GM08714 (cell line): ENCODE results near the gene RANBP1.

Experiments used
- H3K4me3 ChIP-seq: fragments of 200-500 bp; sonication (Bioruptor generic); 2 replicates; pipeline ENCODE4 v1.5.1; 2014; ENCODE audit warnings: mild to moderate bottlenecking, low read length, inconsistent platforms
- ZNF274 ChIP-seq: IDR thresholded peaks from 2 replicates; pipeline ENCODE4 v1.6.1; 2012; ENCODE audit warnings: mild to moderate bottlenecking, low read depth, low read length

The RANBP1 gene

DNA sequence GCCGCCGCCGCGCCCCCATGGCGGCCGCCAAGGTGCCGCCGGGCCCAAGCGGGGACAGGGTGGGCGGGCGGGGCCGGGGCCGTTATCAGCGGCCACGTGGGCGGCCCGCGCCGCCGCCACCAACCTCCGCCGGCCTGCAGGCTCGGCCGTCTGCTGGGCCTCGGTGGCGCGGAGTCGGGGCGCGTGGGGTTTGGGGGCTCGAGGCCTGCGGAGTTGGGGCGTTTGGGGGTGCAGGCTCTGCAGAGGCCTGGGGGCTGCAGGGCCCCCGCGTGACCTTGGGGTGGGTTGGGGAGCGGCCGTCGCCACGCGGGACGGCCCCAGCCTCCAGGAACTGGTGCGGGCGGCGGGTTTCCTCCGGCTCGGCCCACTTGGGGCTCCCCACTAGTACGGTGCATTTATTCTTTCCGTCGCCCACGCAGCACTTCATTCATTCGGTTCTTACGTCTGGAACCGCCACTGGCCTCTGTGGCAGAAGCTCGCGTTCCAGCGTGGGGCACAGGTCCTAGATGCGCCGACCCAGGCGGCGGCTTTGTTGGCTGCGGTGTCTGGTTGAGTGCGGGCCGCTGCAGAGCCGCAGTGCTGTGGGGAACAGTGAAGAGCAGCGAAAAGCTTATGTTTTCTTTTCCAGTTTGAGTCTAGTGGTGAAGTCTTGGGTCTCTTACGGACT, 1.9 kb downstream of the RANBP1 start:
- H3K4me3 ChIP-seq, result peak overlapping the region; percentile 83
- no peak for TF ChIP-seq ZNF274

DNA sequence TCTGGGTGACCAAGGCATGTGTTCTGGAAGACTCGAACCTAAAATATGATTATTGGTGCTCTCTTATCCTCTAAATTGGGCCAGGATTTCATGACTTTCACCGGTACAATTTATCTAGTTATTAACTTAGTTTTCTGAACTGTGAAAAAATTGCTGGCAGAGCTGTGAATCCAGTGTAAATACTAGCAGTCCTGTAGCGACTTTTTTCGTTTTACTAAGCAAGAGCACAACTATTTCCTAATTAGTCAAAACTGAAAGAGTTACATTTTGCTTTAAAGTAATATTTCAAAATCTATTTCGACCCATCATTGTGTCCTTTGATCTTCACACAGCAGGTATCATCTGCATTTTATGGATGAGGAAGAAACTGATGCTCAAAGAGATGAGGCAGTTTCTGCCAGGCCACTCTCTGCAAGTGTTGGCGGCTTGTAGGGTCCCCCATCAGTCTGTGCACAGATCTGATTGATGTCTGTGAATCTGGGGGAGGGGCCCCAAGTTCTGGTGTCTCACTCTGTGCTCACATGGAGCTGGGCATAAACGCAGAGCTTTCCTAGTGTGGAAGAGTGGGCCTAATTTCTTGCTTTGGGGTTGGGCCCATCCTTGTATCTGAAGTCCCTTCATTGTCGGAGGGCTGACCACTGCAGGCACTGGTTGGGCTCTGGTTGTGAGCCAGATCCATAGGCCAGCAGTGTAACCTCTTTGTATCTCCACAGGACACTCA, 2.6 kb downstream of the RANBP1 start:
- no peak for TF ChIP-seq ZNF274
- H3K4me3 ChIP-seq, result peak overlapping the region; percentile 83

DNA sequence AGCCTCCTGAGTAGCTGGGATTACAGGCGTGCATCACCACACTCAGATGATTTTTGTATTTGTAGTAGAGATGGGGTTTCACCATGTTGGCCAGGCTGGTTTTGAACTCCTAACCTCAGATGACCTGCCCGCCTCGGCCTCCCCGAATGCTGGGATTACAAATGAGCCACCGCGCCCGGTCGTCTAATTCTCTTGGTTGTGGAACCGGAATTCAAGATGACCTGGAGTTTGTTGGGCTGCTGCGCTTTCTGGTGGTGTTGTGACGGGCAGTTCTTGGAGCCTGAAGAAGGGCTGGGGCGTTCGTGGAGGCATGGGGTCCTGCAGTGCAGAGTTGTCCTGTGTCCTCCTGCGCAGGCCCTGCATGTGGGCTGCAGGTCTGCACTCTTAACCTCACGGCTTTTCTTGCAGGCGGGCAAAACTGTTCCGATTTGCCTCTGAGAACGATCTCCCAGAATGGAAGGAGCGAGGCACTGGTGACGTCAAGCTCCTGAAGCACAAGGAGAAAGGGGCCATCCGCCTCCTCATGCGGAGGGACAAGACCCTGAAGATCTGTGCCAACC, 6.0 kb downstream of the RANBP1 start:
- no peak for TF ChIP-seq ZNF274
- no peak overlapping the region for H3K4me3 ChIP-seq

GRCh38 chr22:20123366-20124082, 7.6 kb downstream of the RANBP1 start:
- H3K4me3 ChIP-seq, result no peak overlapping the region
- TF ChIP-seq ZNF274, result no peak

- H3K4me3 ChIP-seq, result no peak overlapping the region
- TF ChIP-seq ZNF274, result no peak
These were observed 8.3 kb downstream of the RANBP1 start for GRCh38 chr22:20124083-20124787.

DNA sequence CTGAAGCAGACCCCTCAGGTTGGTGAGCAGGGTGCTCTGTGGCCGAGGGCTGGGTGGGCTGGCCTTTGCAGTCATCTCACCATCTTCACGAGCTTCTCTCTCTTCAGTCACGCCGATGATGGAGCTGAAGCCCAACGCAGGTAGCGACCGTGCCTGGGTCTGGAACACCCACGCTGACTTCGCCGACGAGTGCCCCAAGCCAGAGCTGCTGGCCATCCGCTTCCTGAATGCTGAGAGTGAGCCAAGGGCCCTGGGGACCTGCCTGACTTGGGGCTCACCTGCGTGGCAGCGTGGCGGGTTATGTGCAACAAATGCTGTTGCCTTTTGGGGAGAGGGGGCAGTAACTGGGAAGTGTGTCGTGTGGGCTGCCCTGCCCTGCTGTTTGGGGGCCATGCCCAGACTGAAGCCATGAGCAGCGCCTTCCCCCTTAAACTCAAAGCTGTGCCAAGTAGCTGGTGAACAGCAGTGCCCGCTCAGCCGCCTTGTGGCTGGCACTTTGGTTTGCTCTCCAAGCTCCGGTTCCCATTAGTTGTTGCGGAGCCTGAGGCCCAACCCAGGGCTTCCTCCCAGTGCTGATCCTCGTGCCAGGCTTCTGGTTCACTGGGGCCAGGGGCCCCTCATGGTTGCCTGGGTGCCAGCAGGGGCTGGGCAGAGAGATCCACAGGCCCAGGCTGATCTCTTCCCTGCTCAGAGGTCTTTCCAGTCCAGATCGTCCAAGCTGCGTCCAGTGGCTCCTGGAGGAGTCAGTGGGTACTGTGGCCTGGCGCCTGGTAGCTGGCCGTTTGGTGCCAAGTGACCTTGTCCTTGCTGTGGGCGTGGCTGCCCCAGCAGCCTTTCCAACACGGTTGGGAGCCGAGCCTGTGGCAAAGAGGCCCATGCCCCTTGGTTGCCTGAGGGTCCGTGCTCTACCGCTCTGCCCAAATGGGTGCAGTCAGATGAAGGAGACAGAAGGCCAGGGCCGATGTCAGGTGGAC, 9.6 kb downstream of the RANBP1 start:
- no peak overlapping the region for H3K4me3 ChIP-seq
- no peak for TF ChIP-seq ZNF274

DNA sequence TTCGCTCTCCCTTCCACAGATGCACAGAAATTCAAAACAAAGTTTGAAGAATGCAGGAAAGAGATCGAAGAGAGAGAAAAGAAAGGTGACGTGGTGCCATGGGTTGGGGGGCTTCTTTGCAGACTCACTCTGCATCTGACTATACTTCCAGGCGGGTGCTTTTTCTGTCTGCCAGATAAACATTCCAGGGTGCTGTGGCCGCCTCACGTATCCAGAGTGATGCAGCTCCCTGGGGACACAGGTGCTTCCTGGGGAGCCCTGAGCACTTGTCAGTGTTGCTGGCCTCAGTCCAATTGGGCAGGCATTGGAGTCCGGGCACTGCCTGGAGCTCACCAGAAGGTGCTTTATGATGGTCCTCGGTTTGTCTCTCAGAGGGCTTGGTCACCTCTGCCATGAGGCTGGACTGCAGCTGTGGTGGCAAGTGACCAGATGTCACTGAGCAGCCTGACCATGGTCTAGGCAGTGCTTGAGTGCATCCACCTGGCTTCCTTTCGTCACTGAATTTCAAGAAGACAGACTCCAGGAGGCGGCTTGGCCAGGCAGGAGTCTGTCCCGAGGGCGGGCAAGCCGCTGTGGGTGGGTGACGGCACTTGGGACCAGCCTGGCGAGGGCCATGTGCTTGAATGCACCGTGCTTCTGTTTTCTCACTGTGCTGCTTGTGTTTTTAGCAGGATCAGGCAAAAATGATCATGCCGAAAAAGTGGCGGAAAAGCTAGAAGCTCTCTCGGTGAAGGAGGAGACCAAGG, 10.6 kb downstream of the RANBP1 start:
- no peak for TF ChIP-seq ZNF274
- no peak overlapping the region for H3K4me3 ChIP-seq

- TF ChIP-seq ZNF274, result no peak
These were observed 11.5 kb downstream of the RANBP1 start for GRCh38 chr22:20127318-20127868.

DNA sequence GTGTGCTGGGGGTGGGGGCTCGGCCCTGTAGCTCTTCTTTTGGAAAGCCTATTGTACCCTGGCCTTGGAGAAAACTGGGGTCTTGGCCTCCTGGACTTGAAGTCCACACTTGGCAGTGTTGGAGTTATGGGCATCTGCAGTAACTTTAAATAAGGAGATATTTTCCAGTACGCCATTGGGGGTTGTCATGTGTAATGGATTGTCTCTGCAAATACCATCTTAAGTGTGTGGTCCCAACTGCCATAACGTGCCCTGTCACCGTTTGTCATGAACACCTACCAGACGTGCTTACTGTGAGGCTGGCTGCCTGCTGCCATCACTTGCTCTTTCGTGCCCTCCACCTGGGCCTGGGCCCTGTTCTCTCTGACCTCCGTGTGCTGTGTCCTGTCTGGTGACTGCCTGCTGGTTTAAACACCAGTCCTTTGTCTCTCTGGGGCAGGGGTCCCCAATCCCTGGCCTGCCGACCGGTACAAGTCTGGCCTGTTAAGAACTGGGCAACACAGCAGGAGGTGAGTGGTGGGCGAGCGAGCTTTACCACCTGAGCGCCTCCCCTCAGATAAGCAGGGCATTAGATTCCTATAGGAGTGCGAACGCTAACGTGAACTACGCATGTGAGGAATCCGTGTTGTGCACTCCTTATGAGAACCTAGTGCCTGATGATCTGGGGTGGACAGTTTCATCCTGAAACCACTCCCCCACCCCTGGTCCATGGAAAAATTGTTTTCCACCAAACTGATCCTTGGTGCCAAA, 12.1 kb downstream of the RANBP1 start:
- H3K4me3 ChIP-seq, result no peak overlapping the region
- no peak for TF ChIP-seq ZNF274

More at GRCh38 chr22:20127318-20127868, 11.5 kb downstream of the RANBP1 start:
- H3K4me3 ChIP-seq, result no peak overlapping the region

DNA sequence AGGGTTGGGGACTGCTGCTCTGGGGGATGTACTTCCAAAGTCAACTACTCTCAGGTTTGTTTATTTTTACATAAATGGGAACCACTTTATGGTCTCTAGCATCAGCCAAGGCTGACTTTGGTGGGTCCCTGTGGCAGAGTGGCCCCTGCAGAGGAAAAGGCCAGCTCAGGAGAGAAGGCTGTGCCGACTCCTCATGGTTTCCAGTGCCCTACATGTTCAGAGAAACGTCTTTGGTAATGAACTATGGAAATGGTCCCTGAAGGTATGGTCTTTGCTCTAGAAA, 12.7 kb downstream of the RANBP1 start:
- no peak for TF ChIP-seq ZNF274
- H3K4me3 ChIP-seq, result no peak overlapping the region

GRCh38 chr22:20128902-20129746, 13.2 kb downstream of the RANBP1 start:
- no peak for TF ChIP-seq ZNF274

More at GRCh38 chr22:20128902-20129746, 13.2 kb downstream of the RANBP1 start:
- H3K4me3 ChIP-seq, result no peak overlapping the region
